PC-9 (cell line): ENCODE data around the gene SLC35F6. TPM values are rescaled to one million over a fixed set of nuclear protein-coding genes. Genes with fewer than 3 reads are reported as not detected.

Source experiments
- BruUV-seq: library from RNA; stranded (reverse); fragments of 400-500 nt; replicated peaks from 2 replicates; lab custom pipeline; 2021; lab: Mats Ljungman, UMichigan
- CTCF ChIA-PET: fragments of 300-600 bp; sonication (Branson Sonifier 250); formaldehyde crosslinking; loops from one replicate; lab custom pipeline; 2022; ENCODE audit warnings: antibody characterized with exemption; lab: Charles Lee
- POLR2A ChIA-PET: fragments of 300-600 bp; sonication (Branson Sonifier 250); formaldehyde crosslinking; loops from one replicate; lab custom pipeline; 2022; ENCODE audit warnings: antibody characterized with exemption; ENCODE audit not compliant: unreplicated experiment; lab: Charles Lee
- DNase-seq, 2 experiments: peaks; one replicate each; pipeline versions ENCODE4 v3.0.0 to v3.0.0-alpha.2; 2015 to 2022; ENCODE audit warnings: mixed read lengths in 1 of 2
- H2AFZ ChIP-seq: fragments of 200-600 bp; sonication (generic); 2 replicates; pipeline ENCODE4 v1.8.1; 2017; ENCODE audit warnings: antibody characterized with exemption
- H3F3A ChIP-seq: fragments of 200-600 bp; sonication (generic); 2 replicates; pipeline ENCODE4 v1.8.1; 2017; ENCODE audit warnings: antibody characterized with exemption, mild to moderate bottlenecking, low read depth; ENCODE audit not compliant: insufficient read depth
- H3K27ac ChIP-seq: fragments of 200-600 bp; sonication (generic); 2 replicates; pipeline ENCODE4 v1.6.1; 2016; ENCODE audit warnings: mixed run types
- H3K27me3 ChIP-seq: fragments of 200-600 bp; sonication (generic); 2 replicates; pipeline ENCODE4 v1.6.1; 2016; ENCODE audit warnings: low read depth, mixed run types; ENCODE audit not compliant: insufficient read depth
- H3K36me3 ChIP-seq: fragments of 200-600 bp; sonication (generic); 2 replicates; pipeline ENCODE4 v1.6.1; 2016; ENCODE audit warnings: low read depth, mixed run types
- H3K4me1 ChIP-seq: fragments of 200-600 bp; sonication (generic); replicated peaks from 2 replicates; pipeline ENCODE4 v1.6.1; 2016; ENCODE audit warnings: mixed run types; ENCODE audit not compliant: insufficient read depth
- H3K4me2 ChIP-seq: fragments of 200-600 bp; sonication (generic); 2 replicates; pipeline ENCODE4 v1.6.1; 2017; ENCODE audit warnings: mixed run types
- H3K4me3 ChIP-seq: fragments of 200-600 bp; sonication (generic); 2 replicates; pipeline ENCODE4 v1.6.1; 2016; ENCODE audit warnings: mixed run types
- H3K79me2 ChIP-seq: fragments of 200-600 bp; sonication (generic); 2 replicates; pipeline ENCODE4 v1.6.1; 2017; ENCODE audit warnings: low read depth, mixed run types
- H3K9me2 ChIP-seq: fragments of 200-600 bp; sonication (generic); 2 replicates; pipeline ENCODE4 v1.8.1; 2017; ENCODE audit warnings: mild to moderate bottlenecking; ENCODE audit not compliant: insufficient read depth
- H3K9me3 ChIP-seq: fragments of 200-600 bp; sonication (generic); 2 replicates; pipeline ENCODE4 v1.8.1; 2016; ENCODE audit warnings: low read depth; ENCODE audit not compliant: insufficient read depth
- H4K20me1 ChIP-seq: fragments of 200-600 bp; sonication (generic); 2 replicates; pipeline ENCODE4 v1.8.1; 2017; ENCODE audit not compliant: insufficient read depth
- CTCF ChIP-seq: fragments of 200-600 bp; sonication (generic); conservative IDR thresholded peaks from 2 replicates; pipeline ENCODE4 v1.6.1; 2017; ENCODE audit warnings: mixed run types, antibody characterized with exemption, mild to moderate bottlenecking, moderate library complexity
- EZH2 ChIP-seq: fragments of 200-600 bp; sonication (generic); IDR thresholded peaks from 2 replicates; pipeline ENCODE4 v1.8.0; 2017; ENCODE audit warnings: antibody characterized with exemption, low read depth
- intact Hi-C: fragments of 100-400 bp; cut with micrococcal nuclease; formaldehyde crosslinking; loops from one replicate; pipeline ENCODE4 v1.10.0; 2022; ENCODE audit not compliant: unreplicated experiment
- total RNA-seq: library from RNA; stranded (reverse); gene quantifications from 2 replicates; pipeline ENCODE4 v1.2.3, GENCODE V29; 2021

SLC35F6 gene
- total RNA-seq, 1 experiment from 2014 or later, result 39.1 TPM

GRCh38 chr2:26737221-26737620 lies 26.9 kb upstream of the SLC35F6 start:
- Histone ChIP-seq H3K79me2 (no peaks in the 10 kb centered on the region), H4K20me1 (no peaks in the 10 kb centered on the region), H3K27ac (no peak overlapping the region), H3K27me3 (no peaks in the 10 kb centered on the region), H2AFZ (no peak overlapping the region), H3F3A (peaks cover 3% of the 10 kb centered on the region; the same call in 1 of the 2 replicates), H3K4me2 (no peak overlapping the region), H3K36me3 (no peaks in the 10 kb centered on the region), H3K9me2 (no peaks in the 10 kb centered on the region), H3K4me1 (no peaks in the 10 kb centered on the region; the same call in 1 of the 2 replicates), H3K9me3 (no peaks in the 10 kb centered on the region), H3K4me3 (no peak overlapping the region)
- intact Hi-C loops, result no loop called here
- TF ChIP-seq CTCF, result no peak
- no peak for TF ChIP-seq EZH2
- no TSS peak for BruUV-seq
- ChIA-PET CTCF (no interaction called here), POLR2A (no interaction called here)
- DNase-seq, result no peak

- H3K4me1 ChIP-seq, result no peaks in the 10 kb centered on the region; the same call in 1 of the 2 replicates
- intact Hi-C loops, result no loop called here
- no peak overlapping the region for H3K4me3 ChIP-seq
- no peak overlapping the region for H3K4me2 ChIP-seq
- TF ChIP-seq CTCF (no peak), EZH2 (no peak)
- POLR2A ChIA-PET, result no interaction called here
- H3K9me2 ChIP-seq, result no peaks in the 10 kb centered on the region
- no peaks in the 10 kb centered on the region for H3K79me2 ChIP-seq
- DNase-seq, result no peak
- no peaks in the 10 kb centered on the region for H3K36me3 ChIP-seq
- no peak overlapping the region for H3K27ac ChIP-seq
- no TSS peak for BruUV-seq
- CTCF ChIA-PET, result no interaction called here
- H3F3A ChIP-seq, result peaks cover 3% of the 10 kb centered on the region; the same call in 1 of the 2 replicates
- H3K27me3 ChIP-seq, result no peaks in the 10 kb centered on the region
- H2AFZ ChIP-seq, result no peak overlapping the region
- no peaks in the 10 kb centered on the region for H3K9me3 ChIP-seq
- no peaks in the 10 kb centered on the region for H4K20me1 ChIP-seq
Observed at GRCh38 chr2:26738481-26738880, 25.6 kb upstream of the SLC35F6 start.

- Histone ChIP-seq H3K9me3 (no peaks in the 10 kb centered on the region), H3K4me2 (no peak overlapping the region), H3K79me2 (no peaks in the 10 kb centered on the region), H4K20me1 (no peaks in the 10 kb centered on the region), H3K36me3 (no peaks in the 10 kb centered on the region), H3K27ac (no peak overlapping the region), H3K27me3 (no peaks in the 10 kb centered on the region), H3K9me2 (no peaks in the 10 kb centered on the region), H3K4me1 (no peaks in the 10 kb centered on the region; the same call in 1 of the 2 replicates), H3F3A (peaks cover 3% of the 10 kb centered on the region; the same call in 1 of the 2 replicates), H2AFZ (no peak overlapping the region), H3K4me3 (no peak overlapping the region)
- intact Hi-C loops, result no loop called here
- CTCF ChIA-PET, result no interaction called here
- no TSS peak for BruUV-seq
- POLR2A ChIA-PET, result no interaction called here
- TF ChIP-seq CTCF, result no peak
- TF ChIP-seq EZH2, result no peak
- DNase-seq, result no peak
Observed at GRCh38 chr2:26739514-26739913, 24.6 kb upstream of the SLC35F6 start.
